ENCODE results near the gene NPR2.

DNA sequence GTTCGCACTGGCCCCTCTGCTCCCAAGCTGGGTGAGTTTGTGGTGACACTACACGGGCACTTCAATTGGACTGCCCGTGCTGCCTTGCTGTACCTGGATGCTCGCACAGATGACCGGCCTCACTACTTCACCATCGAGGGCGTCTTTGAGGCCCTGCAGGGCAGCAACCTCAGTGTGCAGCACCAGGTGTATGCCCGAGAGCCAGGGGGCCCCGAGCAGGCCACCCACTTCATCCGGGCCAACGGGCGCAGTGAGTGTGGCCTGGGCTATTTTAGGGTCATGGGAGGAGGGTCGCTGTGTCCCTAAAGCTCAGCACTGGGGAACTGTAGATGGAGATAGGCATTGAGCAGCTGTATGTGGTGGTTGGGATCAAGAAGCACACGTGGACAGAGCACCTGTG, 1.4 kb downstream of the NPR2 start:
- no peak for TF ChIP-seq HDGF (IDR thresholded peaks at IDR 0.05; ENCODE audit: borderline replicate concordance)
- TF ChIP-seq FOXM1 (IDR thresholded peaks at IDR 0.05; ENCODE audit: borderline replicate concordance) = no peak
- no peak for TF ChIP-seq LEF1 (IDR thresholded peaks at IDR 0.05; ENCODE audit: borderline replicate concordance)
- TF ChIP-seq SP1 (IDR thresholded peaks at IDR 0.05) = no peak
- no peak for TF ChIP-seq ARNT (IDR thresholded peaks at IDR 0.05)
- no peak for TF ChIP-seq PKNOX1 (IDR thresholded peaks at IDR 0.05)
- no peak for TF ChIP-seq ZNF384 (IDR thresholded peaks at IDR 0.05)
